ENCODE results near the gene FAM168B.
"Not testable (repeated sequence)": the region's sequence is repeated elsewhere in the genome, so short reads cannot be mapped to it uniquely, and the experiment has no call there.

Gene FAM168B

GRCh38 chr2:131093006-131093695 lies at the start of gene FAM168B:
Gene FAM168B (minus strand): TSS chr2:131093460. CDS start chr2:131082646, 10,814 bp downstream.
- DNase-seq = peak; percentile 93

- no peak for DNase-seq
These were observed 49.6 kb upstream of the FAM168B start for GRCh38 chr2:131142849-131143248.

GRCh38 chr2:131140581-131140980 lies 47.3 kb upstream of the FAM168B start:
- no peak for DNase-seq

- no peak for DNase-seq
These were observed 39.5 kb upstream of the FAM168B start for GRCh38 chr2:131132729-131133128.

GRCh38 chr2:131130298-131130596 lies 37.0 kb upstream of the FAM168B start:
- no peak for DNase-seq

- DNase-seq = no peak
These were observed 34.7 kb upstream of the FAM168B start for GRCh38 chr2:131127981-131128380.

- DNase-seq = no peak
These were observed 33.8 kb upstream of the FAM168B start for GRCh38 chr2:131127076-131127475.

- no peak for DNase-seq
These were observed 33.2 kb upstream of the FAM168B start for GRCh38 chr2:131126436-131126835.

GRCh38 chr2:131125195-131125757 lies 32.0 kb upstream of the FAM168B start:
- no peak for DNase-seq

GRCh38 chr2:131123192-131123591 lies 29.9 kb upstream of the FAM168B start:
- no peak for DNase-seq

GRCh38 chr2:131122496-131122895 lies 29.2 kb upstream of the FAM168B start:
- no peak for DNase-seq

GRCh38 chr2:131121464-131121863 lies 28.2 kb upstream of the FAM168B start:
- DNase-seq = no peak

GRCh38 chr2:131120815-131121317 lies 27.6 kb upstream of the FAM168B start:
- DNase-seq = no peak

- DNase-seq = peak; percentile 8
These were observed 22.5 kb upstream of the FAM168B start for GRCh38 chr2:131115752-131116151.

- DNase-seq = not testable (repeated sequence)
These were observed 21.7 kb upstream of the FAM168B start for GRCh38 chr2:131114950-131115349.

- no peak for DNase-seq
These were observed 20.4 kb upstream of the FAM168B start for GRCh38 chr2:131113566-131114227.

- DNase-seq = no peak
These were observed 19.3 kb upstream of the FAM168B start for GRCh38 chr2:131112529-131112928.

- peak; percentile 30 for DNase-seq
These were observed 12.9 kb upstream of the FAM168B start for GRCh38 chr2:131105950-131106801.

GRCh38 chr2:131105156-131105949 lies 12.1 kb upstream of the FAM168B start, which contains the start of gene PLEKHB2:
Gene PLEKHB2 (plus strand): TSS chr2:131105336. CDS start chr2:131120942, 15,606 bp downstream.
- DNase-seq = peak; percentile 97

GRCh38 chr2:131104487-131105155 lies 11.4 kb upstream of the FAM168B start:
- peak; percentile 71 for DNase-seq

GRCh38 chr2:131103165-131103564 lies 9.9 kb upstream of the FAM168B start:
- no peak for DNase-seq

Data from activated CD4-positive, alpha-beta T cell treated with anti-CD3 and anti-CD28 coated beads, Interleukin-10, Interleukin-2, amounts not matched to agents 100 ng/mL and 50 ng/mL, durations not matched to agents 16 hours and 8 hours (primary cell).